HUES64 (cell line): ENCODE measurements around the gene HSD17B8.
A peak's percentile ranks its signal among the peaks of the same experiment; 100 is the strongest.

ENCODE experiments used
- H3K27ac ChIP-seq: 2 replicates; pipeline ENCODE4 v1.7.0; 2013; ENCODE audit warnings: low read depth, low read length, inconsistent platforms
- H3K27me3 ChIP-seq: 2 replicates; pipeline ENCODE4 v1.6.1; 2013; ENCODE audit warnings: mild to moderate bottlenecking, low read length; ENCODE audit not compliant: insufficient read depth
- H3K36me3 ChIP-seq: 2 replicates; pipeline ENCODE4 v1.6.1; 2013; ENCODE audit warnings: mild to moderate bottlenecking, low read length; ENCODE audit not compliant: insufficient read depth
- H3K4me1 ChIP-seq: 2 replicates; pipeline ENCODE4 v1.6.1; 2013; ENCODE audit warnings: mild to moderate bottlenecking, low read length, moderate library complexity; ENCODE audit not compliant: insufficient read depth
- H3K4me3 ChIP-seq: 2 replicates; pipeline ENCODE4 v1.5.1; 2013; ENCODE audit warnings: mild to moderate bottlenecking, low read length, moderate library complexity
- H3K9ac ChIP-seq: 2 replicates; pipeline ENCODE4 v1.6.1; 2013; ENCODE audit warnings: mild to moderate bottlenecking, low read depth, low read length
- H3K9me3 ChIP-seq: 2 replicates; pipeline ENCODE4 v1.6.1; 2013; ENCODE audit warnings: low read depth, low read length; ENCODE audit not compliant: insufficient read depth
- WGBS: fragments of 150-250, 120-280 bp; methylation state at CpG from one replicate; pipeline ENCODE4 v1.1.7; 2013; ENCODE audit warnings: missing lambda C conversion rate; 5-methylcytosine and 5-hydroxymethylcytosine counted together

HSD17B8 gene

GRCh38 chr6:33185654-33186187, 18.7 kb upstream of the HSD17B8 start:
- 75% methylated on average over 4 of the region's 4 CpGs for WGBS
- H3K27ac ChIP-seq, result no peak overlapping the region
- no peak overlapping the region for H3K9ac ChIP-seq
- H3K4me3 ChIP-seq, result no peak overlapping the region
- peaks cover 19% of the 10 kb centered on the region for H3K27me3 ChIP-seq
- no peaks in the 10 kb centered on the region for H3K9me3 ChIP-seq
- 0 out of 2 replicates have a peak, but pooled peaks cover 4% of the 10 kb centered on the region for H3K4me1 ChIP-seq
- H3K36me3 ChIP-seq, result no peaks in the 10 kb centered on the region

GRCh38 chr6:33187809-33188208, 16.6 kb upstream of the HSD17B8 start:
- no peak overlapping the region for H3K27ac ChIP-seq
- H3K27me3 ChIP-seq, result peaks cover 39% of the 10 kb centered on the region
- 0 out of 2 replicates have a peak, but pooled peaks cover 7% of the 10 kb centered on the region for H3K4me1 ChIP-seq
- WGBS, result 76% methylated on average over 1 of the region's 1 CpG
- no peak overlapping the region for H3K4me3 ChIP-seq
- H3K9ac ChIP-seq, result no peak overlapping the region
- H3K36me3 ChIP-seq, result no peaks in the 10 kb centered on the region
- H3K9me3 ChIP-seq, result no peaks in the 10 kb centered on the region

GRCh38 chr6:33189164-33189563, 15.3 kb upstream of the HSD17B8 start:
- Histone ChIP-seq H3K36me3 (peaks cover under 1% of the 10 kb centered on the region; the same call in 1 of the 2 replicates), H3K4me1 (0 out of 2 replicates have a peak, but pooled peaks cover 7% of the 10 kb centered on the region), H3K4me3 (no peak overlapping the region), H3K27me3 (peaks cover 46% of the 10 kb centered on the region), H3K27ac (no peak overlapping the region), H3K9ac (no peak overlapping the region), H3K9me3 (no peaks in the 10 kb centered on the region)
- WGBS, result 76% methylated on average over 8 of the region's 8 CpGs

GRCh38 chr6:33189625-33190448, 14.6 kb upstream of the HSD17B8 start:
- WGBS, result 77% methylated on average over 7 of the region's 7 CpGs
- H3K4me1 ChIP-seq, result 0 out of 2 replicates have a peak, but pooled peaks cover 7% of the 10 kb centered on the region
- no peaks in the 10 kb centered on the region for H3K9me3 ChIP-seq
- H3K36me3 ChIP-seq, result peaks cover 4% of the 10 kb centered on the region; the same call in 1 of the 2 replicates
- no peak overlapping the region for H3K4me3 ChIP-seq
- H3K27ac ChIP-seq, result no peak overlapping the region
- H3K9ac ChIP-seq, result no peak overlapping the region
- H3K27me3 ChIP-seq, result peaks cover 46% of the 10 kb centered on the region

GRCh38 chr6:33190504-33191107, 13.8 kb upstream of the HSD17B8 start:
- 86% methylated on average over 11 of the region's 11 CpGs for WGBS
- Histone ChIP-seq H3K36me3 (peaks cover 11% of the 10 kb centered on the region), H3K27me3 (peaks cover 46% of the 10 kb centered on the region), H3K27ac (no peak overlapping the region), H3K4me3 (no peak overlapping the region), H3K4me1 (0 out of 2 replicates have a peak, but pooled peaks cover 4% of the 10 kb centered on the region), H3K9me3 (no peaks in the 10 kb centered on the region), H3K9ac (no peak overlapping the region)

GRCh38 chr6:33191383-33192104, 12.9 kb upstream of the HSD17B8 start:
- H3K4me3 ChIP-seq, result peak overlapping the region; percentile 65
- H3K27me3 ChIP-seq, result peaks cover 40% of the 10 kb centered on the region
- 0 out of 2 replicates have a peak, but pooled peaks cover 4% of the 10 kb centered on the region for H3K4me1 ChIP-seq

GRCh38 chr6:33192105-33192646, 12.3 kb upstream of the HSD17B8 start, which contains the start of gene COL11A2:
Gene COL11A2 (minus strand): TSS chr6:33192467. CDS start chr6:33192240, 227 bp downstream.
- Histone ChIP-seq H3K4me1 (0 out of 2 replicates have a peak, but pooled peaks cover 4% of the 10 kb centered on the region), H3K27me3 (peaks cover 39% of the 10 kb centered on the region), H3K4me3 (peak within 1 kb of the TSS; percentile 65), H3K27ac (no peak within 1 kb of the TSS), H3K36me3 (peaks cover 24% of the 10 kb centered on the region), H3K9ac (peak within 1 kb of the TSS; percentile 58; the same call in 1 of the 2 replicates), H3K9me3 (no peaks in the 10 kb centered on the region)
- 9% methylated on average over 27 of the region's 35 CpGs for WGBS

More at GRCh38 chr6:33191383-33192104, 12.9 kb upstream of the HSD17B8 start:
- Histone ChIP-seq H3K36me3 (peaks cover 19% of the 10 kb centered on the region), H3K9ac (no peak overlapping the region), H3K27ac (no peak overlapping the region), H3K9me3 (no peaks in the 10 kb centered on the region)
- 67% methylated on average over 8 of the region's 8 CpGs for WGBS

GRCh38 chr6:33192671-33193602, 11.5 kb upstream of the HSD17B8 start:
- 4% methylated on average over 62 of the region's 72 CpGs for WGBS
- Histone ChIP-seq H3K27me3 (peaks cover 37% of the 10 kb centered on the region), H3K4me1 (0 out of 2 replicates have a peak, but pooled peaks cover 4% of the 10 kb centered on the region), H3K9me3 (no peaks in the 10 kb centered on the region), H3K27ac (no peak overlapping the region), H3K9ac (peak overlapping the region; percentile 58; the same call in 1 of the 2 replicates), H3K4me3 (peak overlapping the region; percentile 65), H3K36me3 (peaks cover 26% of the 10 kb centered on the region)

GRCh38 chr6:33193619-33194018, 10.8 kb upstream of the HSD17B8 start:
- no peak overlapping the region for H3K9ac ChIP-seq
- peaks cover 37% of the 10 kb centered on the region for H3K27me3 ChIP-seq
- H3K4me3 ChIP-seq, result peak overlapping the region; percentile 16; the same call in 1 of the 2 replicates
- H3K9me3 ChIP-seq, result no peaks in the 10 kb centered on the region
- H3K36me3 ChIP-seq, result peaks cover 26% of the 10 kb centered on the region
- H3K27ac ChIP-seq, result no peak overlapping the region
- 0 out of 2 replicates have a peak, but pooled peaks cover 4% of the 10 kb centered on the region for H3K4me1 ChIP-seq
- WGBS, result 74% methylated on average over 6 of the region's 6 CpGs
